Uterus (tissue), 2 donors: Measurements from ENCODE around the gene FKBP4.

Experiments used
- CTCF ChIP-seq, 4 experiments: fragments of 200-600 bp in 2 of 4; fragments of 450-650 bp in 2 of 4; sonication (generic) in 2 of 4; IDR thresholded peaks; one replicate each; pipeline ENCODE4 v1.5.1; 2016 to 2019; ENCODE audit warnings: antibody characterized with exemption in 4 of 4, mild to moderate bottlenecking in 2 of 4, moderate library complexity in 1 of 4
- POLR2A ChIP-seq, 2 donors: fragments of 450-650 bp; IDR thresholded peaks; one replicate each; pipeline ENCODE4 v1.6.1; 2016; ENCODE audit warnings: antibody characterized with exemption in 2 of 2, mild to moderate bottlenecking in 1 of 2, moderate library complexity in 1 of 2

- TF ChIP-seq CTCF (IDR thresholded peaks at IDR 0.05) (no peak), POLR2A (IDR thresholded peaks at IDR 0.05) (no peak)
These were observed 1.9 kb upstream of the FKBP4 start for GRCh38 chr12:2792671-2793500.
